Neuronal stem cell (in vitro differentiated cells): ENCODE data around the gene JAG2.

ENCODE experiments used
- DNase-seq: peaks from one replicate; pipeline ENCODE4 v3.0.0-alpha.2; 2013; ENCODE audit warnings: low spot score
- H2AFZ ChIP-seq: one replicate; pipeline ENCODE4 v1.6.1; 2013; ENCODE audit warnings: mild to moderate bottlenecking, low read length, inconsistent platforms
- H2AK5ac ChIP-seq: 2 replicates; pipeline ENCODE4 v1.6.1; 2013; ENCODE audit warnings: low read depth, mild to moderate bottlenecking, inconsistent platforms, low read length, moderate library complexity, mixed read lengths
- H2BK120ac ChIP-seq: 2 replicates; pipeline ENCODE4 v1.6.1; 2013; ENCODE audit warnings: low read depth, mild to moderate bottlenecking, inconsistent platforms, low read length, moderate library complexity, mixed read lengths
- H2BK12ac ChIP-seq: one replicate; pipeline ENCODE4 v1.6.1; 2013; ENCODE audit warnings: low read length, inconsistent platforms
- H2BK15ac ChIP-seq: 2 replicates; pipeline ENCODE4 v1.6.1; 2013; ENCODE audit warnings: mild to moderate bottlenecking, low read length, inconsistent platforms, mixed read lengths
- H2BK5ac ChIP-seq: one replicate; pipeline ENCODE4 v1.6.1; 2013; ENCODE audit warnings: inconsistent platforms, mild to moderate bottlenecking, low read length, moderate library complexity
- H3K14ac ChIP-seq: one replicate; pipeline ENCODE4 v1.6.1; 2013; ENCODE audit warnings: low read length, inconsistent platforms
- H3K18ac ChIP-seq: 2 replicates; pipeline ENCODE4 v1.6.1; 2013; ENCODE audit warnings: low read length, inconsistent platforms
- H3K23ac ChIP-seq: 2 replicates; pipeline ENCODE4 v1.6.1; 2013; ENCODE audit warnings: low read depth, mild to moderate bottlenecking, mixed read lengths, low read length, inconsistent platforms; ENCODE audit not compliant: poor library complexity
- H3K27ac ChIP-seq: replicated peaks from 3 replicates; pipeline ENCODE4 v1.5.1; 2013; ENCODE audit warnings: low read length, inconsistent platforms
- H3K27me3 ChIP-seq, 3 experiments: 2 replicates each; pipeline ENCODE4 v1.6.1; 2013; ENCODE audit warnings: low read length in 3 of 3, mild to moderate bottlenecking in 2 of 3, inconsistent platforms in 1 of 3, low read depth in 1 of 3, mixed read lengths in 1 of 3, moderate library complexity in 1 of 3; ENCODE audit not compliant: control insufficient read depth in 3 of 3, insufficient read depth in 3 of 3
- H3K36me3 ChIP-seq, 2 donors: replicated peaks in 1 of 2; 2 replicates each; pipeline ENCODE4 v1.6.1; 2013; ENCODE audit warnings: low read length in 2 of 2; ENCODE audit not compliant: control insufficient read depth in 2 of 2, insufficient read depth in 2 of 2
- H3K4ac ChIP-seq: 2 replicates; pipeline ENCODE4 v1.6.1; 2013; ENCODE audit warnings: inconsistent platforms, mild to moderate bottlenecking, low read length, moderate library complexity
- H3K4me1 ChIP-seq, 2 donors: 1 replicate in 1 of 2; 2 replicates in 1 of 2; pipeline ENCODE4 v1.6.1; 2013; ENCODE audit warnings: low read length in 2 of 2, low read depth in 1 of 2; ENCODE audit not compliant: control insufficient read depth in 2 of 2, insufficient read depth in 1 of 2
- H3K4me2 ChIP-seq: one replicate; pipeline ENCODE4 v1.6.1; 2013; ENCODE audit warnings: mild to moderate bottlenecking, low read length, inconsistent platforms; ENCODE audit not compliant: insufficient read depth, poor library complexity, severe bottlenecking
- H3K4me3 ChIP-seq, 2 donors: 2 replicates each; pipeline ENCODE4 v1.5.1; 2013; ENCODE audit warnings: low read length in 2 of 2, mild to moderate bottlenecking in 2 of 2, inconsistent platforms in 1 of 2, moderate library complexity in 1 of 2
- H3K79me1 ChIP-seq: one replicate; pipeline ENCODE4 v1.6.1; 2013; ENCODE audit warnings: low read depth, mild to moderate bottlenecking, inconsistent platforms, low read length, moderate library complexity
- H3K9ac ChIP-seq: one replicate; pipeline ENCODE4 v1.6.1; 2013; ENCODE audit warnings: mild to moderate bottlenecking, low read depth, low read length, inconsistent platforms; ENCODE audit not compliant: poor library complexity
- H3K9me3 ChIP-seq, 2 donors: replicated peaks in 1 of 2; 2 replicates each; pipeline versions ENCODE3 to v1.6.1; 2013; ENCODE audit warnings: low read length in 2 of 2, mild to moderate bottlenecking in 2 of 2, inconsistent platforms in 1 of 2, low read depth in 1 of 2, mixed read lengths in 1 of 2, moderate library complexity in 1 of 2; ENCODE audit not compliant: control insufficient read depth in 2 of 2, insufficient read depth in 1 of 2
- H4K8ac ChIP-seq: one replicate; pipeline ENCODE4 v1.6.1; 2013; ENCODE audit warnings: low read depth, mild to moderate bottlenecking, inconsistent platforms, low read length, moderate library complexity
- H4K91ac ChIP-seq: one replicate; pipeline ENCODE4 v1.6.1; 2013; ENCODE audit warnings: low read length, low read depth, mild to moderate bottlenecking, inconsistent platforms; ENCODE audit not compliant: poor library complexity
- WGBS, 2 donors: extraction: QIAGEN DNeasy Blood & Tissue Kit; methylation state at CpG; one replicate each; pipeline ENCODE4 v1.1.7; 2013; ENCODE audit warnings: missing lambda C conversion rate in 2 of 2, mixed read lengths in 1 of 2; ENCODE audit not compliant: insufficient read length in 2 of 2, insufficient replicate concordance in 1 of 2; ENCODE audit errors: extremely low coverage in 2 of 2; 5-methylcytosine and 5-hydroxymethylcytosine counted together

JAG2 gene

GRCh38 chr14:105197211-105197641 lies 28.6 kb upstream of the JAG2 start:
- Histone ChIP-seq H3K9ac (peak overlapping the region; percentile 47), H3K4ac (peak overlapping the region; percentile 32), H3K4me2 (peak overlapping the region; percentile 71), H3K9me3 (no peaks in the 10 kb centered on the region), H3K36me3 (no peaks in the 10 kb centered on the region), H3K79me1 (peaks cover 1% of the 10 kb centered on the region), H2BK5ac (no peak overlapping the region), H2BK120ac (peak overlapping the region; percentile 82), H3K4me1 (peaks cover 30 to 61% of the 10 kb centered on the region in 2 donors), H3K27ac (peak overlapping the region; percentile 86), H2AK5ac (peak overlapping the region; percentile 8), H3K27me3 (peaks cover 0 to 4% (median 0%) of the 10 kb centered on the region in 3 experiments), H4K8ac (no peak overlapping the region), H3K4me3 (no peak overlapping the region), H3K18ac (peak overlapping the region; percentile 100), H3K23ac (no peak overlapping the region), H2BK15ac (peak overlapping the region; percentile 3), H4K91ac (peak overlapping the region; percentile 65), H3K14ac (no peak overlapping the region), H2AFZ (peak overlapping the region; percentile 98), H2BK12ac (peak overlapping the region; percentile 96)
- DNase-seq = peak; percentile 47
- no CpG with 5 or more reads among the region's 15 CpGs for WGBS, 2 donors

GRCh38 chr14:105196265-105196960 lies 27.8 kb upstream of the JAG2 start:
- Histone ChIP-seq H2BK120ac (peak overlapping the region; percentile 92), H3K9ac (peak overlapping the region; percentile 67), H3K27ac (peak overlapping the region; percentile 86), H2BK12ac (peak overlapping the region; percentile 58), H2BK15ac (peak overlapping the region; percentile 93), H3K4me3 (peak overlapping the region; percentile 41 to 46), H3K4me1 (peaks cover 24 to 53% of the 10 kb centered on the region in 2 donors), H2AK5ac (peak overlapping the region; percentile 98), H2AFZ (peak overlapping the region; percentile 98), H3K18ac (peak overlapping the region; percentile 100), H3K14ac (no peak overlapping the region), H4K91ac (peak overlapping the region; percentile 94), H3K9me3 (peaks cover 0 to 2% of the 10 kb centered on the region in 2 donors), H3K4ac (no peak overlapping the region), H3K4me2 (peak overlapping the region; percentile 71), H4K8ac (no peak overlapping the region), H3K23ac (peak overlapping the region; percentile 75), H3K27me3 (peaks cover 0 to 4% (median 0%) of the 10 kb centered on the region in 3 experiments), H3K79me1 (peaks cover 1% of the 10 kb centered on the region), H3K36me3 (no peaks in the 10 kb centered on the region), H2BK5ac (peak overlapping the region; percentile 98)
- DNase-seq = peak; percentile 90
- no CpG with 5 or more reads among the region's 58 CpGs for WGBS, 2 donors

GRCh38 chr14:105195522-105196264 lies 27.1 kb upstream of the JAG2 start:
- peak overlapping the region; percentile 86 for H3K27ac ChIP-seq
- peak; percentile 31 for DNase-seq
- peaks cover 1% of the 10 kb centered on the region for H3K79me1 ChIP-seq
- H2AK5ac ChIP-seq = peak overlapping the region; percentile 98
- H2AFZ ChIP-seq = peak overlapping the region; percentile 98
- H3K36me3 ChIP-seq = no peaks in the 10 kb centered on the region
- H2BK5ac ChIP-seq = peak overlapping the region; percentile 91
- H3K4me2 ChIP-seq = peak overlapping the region; percentile 71
- peak overlapping the region; percentile 93 for H2BK15ac ChIP-seq
- peak overlapping the region; percentile 42 for H3K4ac ChIP-seq
- H3K27me3 ChIP-seq = peaks cover 0 to 4% (median 0%) of the 10 kb centered on the region in 3 experiments
- H3K18ac ChIP-seq = peak overlapping the region; percentile 100
- H3K4me1 ChIP-seq = peaks cover 22 to 50% of the 10 kb centered on the region in 2 donors
- peak overlapping the region; percentile 41 to 51 for H3K4me3 ChIP-seq
- WGBS, 2 donors = no CpG with 5 or more reads among the region's 25 CpGs
- peak overlapping the region; percentile 76 for H3K14ac ChIP-seq
- peak overlapping the region; percentile 94 for H4K91ac ChIP-seq
- peak overlapping the region; percentile 88 for H2BK12ac ChIP-seq
- peak overlapping the region; percentile 26 for H4K8ac ChIP-seq
- peak overlapping the region; percentile 92 for H2BK120ac ChIP-seq
- H3K9ac ChIP-seq = peak overlapping the region; percentile 81
- H3K9me3 ChIP-seq = peaks cover 0 to 2% of the 10 kb centered on the region in 2 donors
- peak overlapping the region; percentile 75 for H3K23ac ChIP-seq

- no peaks in the 10 kb centered on the region for H3K36me3 ChIP-seq
- H2AK5ac ChIP-seq = peak overlapping the region; percentile 98
- peak overlapping the region; percentile 93 for H2BK15ac ChIP-seq
- no CpG with 5 or more reads among the region's 10 CpGs for WGBS, 2 donors
- no peak overlapping the region for H2AFZ ChIP-seq
- peak overlapping the region; percentile 81 for H2BK120ac ChIP-seq
- H3K23ac ChIP-seq = peak overlapping the region; percentile 51
- H3K14ac ChIP-seq = peak overlapping the region; percentile 21
- H4K91ac ChIP-seq = peak overlapping the region; percentile 89
- no peak overlapping the region for H3K4ac ChIP-seq
- peak overlapping the region; percentile 26 for H2BK5ac ChIP-seq
- no peak for DNase-seq
- peaks cover 22 to 43% of the 10 kb centered on the region in 2 donors for H3K4me1 ChIP-seq
- H4K8ac ChIP-seq = no peak overlapping the region
- no peak overlapping the region for H3K4me3 ChIP-seq
- H3K27me3 ChIP-seq = peaks cover 0 to 4% (median 0%) of the 10 kb centered on the region in 3 experiments
- peak overlapping the region; percentile 100 for H3K18ac ChIP-seq
- peaks cover 1% of the 10 kb centered on the region for H3K79me1 ChIP-seq
- H3K9ac ChIP-seq = peak overlapping the region; percentile 45
- no peak overlapping the region for H3K4me2 ChIP-seq
- H2BK12ac ChIP-seq = peak overlapping the region; percentile 97
- no peak overlapping the region for H3K27ac ChIP-seq
- H3K9me3 ChIP-seq = peaks cover 0 to 2% of the 10 kb centered on the region in 2 donors
These were observed 26.5 kb upstream of the JAG2 start for GRCh38 chr14:105195051-105195450.
